ENCODE measurements around the gene JAKMIP2. TPM values are rescaled to one million over a fixed set of nuclear protein-coding genes. Genes with fewer than 3 reads are reported as not detected.

The JAKMIP2 gene
- total and polyA plus RNA-seq, 8 donors, result 0.73 to 11.7 (median 8.1) TPM

GRCh38 chr5:147753765-147754164, 28.8 kb downstream of the JAKMIP2 start:
- H3K9me3 ChIP-seq, result no peaks in the 10 kb centered on the region
- H3K36me3 ChIP-seq, result no peaks in the 10 kb centered on the region
- H3K4me1 ChIP-seq, result no peaks in the 10 kb centered on the region
- TF ChIP-seq, protein P1, sequence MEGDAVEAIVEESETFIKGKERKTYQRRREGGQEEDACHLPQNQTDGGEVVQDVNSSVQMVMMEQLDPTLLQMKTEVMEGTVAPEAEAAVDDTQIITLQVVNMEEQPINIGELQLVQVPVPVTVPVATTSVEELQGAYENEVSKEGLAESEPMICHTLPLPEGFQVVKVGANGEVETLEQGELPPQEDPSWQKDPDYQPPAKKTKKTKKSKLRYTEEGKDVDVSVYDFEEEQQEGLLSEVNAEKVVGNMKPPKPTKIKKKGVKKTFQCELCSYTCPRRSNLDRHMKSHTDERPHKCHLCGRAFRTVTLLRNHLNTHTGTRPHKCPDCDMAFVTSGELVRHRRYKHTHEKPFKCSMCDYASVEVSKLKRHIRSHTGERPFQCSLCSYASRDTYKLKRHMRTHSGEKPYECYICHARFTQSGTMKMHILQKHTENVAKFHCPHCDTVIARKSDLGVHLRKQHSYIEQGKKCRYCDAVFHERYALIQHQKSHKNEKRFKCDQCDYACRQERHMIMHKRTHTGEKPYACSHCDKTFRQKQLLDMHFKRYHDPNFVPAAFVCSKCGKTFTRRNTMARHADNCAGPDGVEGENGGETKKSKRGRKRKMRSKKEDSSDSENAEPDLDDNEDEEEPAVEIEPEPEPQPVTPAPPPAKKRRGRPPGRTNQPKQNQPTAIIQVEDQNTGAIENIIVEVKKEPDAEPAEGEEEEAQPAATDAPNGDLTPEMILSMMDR (IDR thresholded peaks at IDR 0.05), result no peak
- H3K27ac ChIP-seq, result no peak overlapping the region
- DNase-seq (no peak), ATAC-seq (no peak)
- H3K4me3 ChIP-seq, result no peak overlapping the region
- no peaks in the 10 kb centered on the region for H3K27me3 ChIP-seq
- intact Hi-C loops (cut with DNase I), result no loop called here

DNA sequence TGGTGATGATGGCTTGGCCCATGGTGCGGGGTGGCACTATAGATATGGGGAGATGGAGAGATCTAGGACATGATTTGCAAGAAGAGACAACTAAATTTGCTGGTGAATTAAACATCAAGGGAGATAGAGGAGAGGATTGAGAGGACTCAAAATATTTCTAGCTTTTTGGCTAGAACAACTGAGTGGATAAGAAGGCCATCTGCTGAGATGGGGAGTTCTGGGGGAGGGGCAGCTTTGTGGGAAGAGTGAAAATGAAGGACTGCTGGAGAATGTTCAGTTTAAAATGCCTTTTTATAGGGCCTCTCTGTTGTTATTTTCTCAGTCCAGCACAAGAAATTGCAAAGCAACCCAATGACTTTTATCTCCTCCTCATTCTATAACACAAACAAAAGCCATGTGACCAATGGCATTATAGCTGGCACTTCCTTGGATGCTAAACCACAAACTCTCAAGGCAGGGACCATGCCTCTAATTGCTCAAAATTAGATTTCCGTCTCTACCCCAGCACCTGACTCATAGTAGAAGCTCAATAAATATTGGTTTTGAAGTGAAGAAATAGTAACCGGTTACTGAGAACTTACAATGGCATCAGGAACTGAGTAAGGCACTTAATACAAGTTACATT, 29.8 kb downstream of the JAKMIP2 start:
- intact Hi-C loops (cut with DNase I), result no loop called here
- TF ChIP-seq, protein P1 (IDR thresholded peaks at IDR 0.05), result no peak

DNA sequence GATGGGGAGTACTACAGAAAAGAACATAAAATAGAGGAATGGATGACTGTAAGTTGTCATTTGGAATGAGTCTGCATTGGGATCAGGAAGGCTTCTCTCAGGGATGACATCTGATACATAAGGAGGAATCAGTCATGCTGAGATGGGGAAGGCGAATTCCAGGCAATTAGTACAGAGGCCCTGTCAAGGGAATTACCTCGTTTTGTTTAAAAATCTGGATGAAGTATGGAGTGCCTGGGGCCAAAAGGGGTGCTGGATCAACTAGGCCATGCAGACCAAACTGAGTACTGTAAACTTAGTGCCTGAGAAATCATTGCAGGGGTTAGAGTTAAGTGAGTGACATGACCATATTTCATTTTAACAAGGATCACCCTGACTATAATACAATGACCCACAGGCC, 30.5 kb downstream of the JAKMIP2 start:
- Histone ChIP-seq H3K4me3 (no peak overlapping the region), H3K27ac (no peak overlapping the region), H3K9me3 (no peaks in the 10 kb centered on the region), H3K27me3 (no peaks in the 10 kb centered on the region), H3K36me3 (no peaks in the 10 kb centered on the region), H3K4me1 (no peaks in the 10 kb centered on the region)
- TF ChIP-seq, protein P1 (IDR thresholded peaks at IDR 0.05), result no peak
- no peak for DNase-seq
- ATAC-seq, result no peak
- intact Hi-C loops (cut with DNase I), result no loop called here

More for the DNA sequence above, 29.8 kb downstream of the JAKMIP2 start:
- Histone ChIP-seq H3K27me3 (no peaks in the 10 kb centered on the region), H3K9me3 (no peaks in the 10 kb centered on the region), H3K27ac (no peak overlapping the region), H3K4me1 (no peaks in the 10 kb centered on the region), H3K4me3 (no peak overlapping the region), H3K36me3 (no peaks in the 10 kb centered on the region)
- ATAC-seq (no peak), DNase-seq (no peak)

GRCh38 chr5:147751156-147751830, 31.2 kb downstream of the JAKMIP2 start:
- ATAC-seq (no peak), DNase-seq (no peak)
- no peaks in the 10 kb centered on the region for H3K9me3 ChIP-seq
- no peak overlapping the region for H3K27ac ChIP-seq
- intact Hi-C loops (cut with DNase I), result no loop called here
- no peaks in the 10 kb centered on the region for H3K4me1 ChIP-seq
- H3K27me3 ChIP-seq, result no peaks in the 10 kb centered on the region
- TF ChIP-seq, protein P1 (IDR thresholded peaks at IDR 0.05), result no peak
- H3K4me3 ChIP-seq, result no peak overlapping the region
- H3K36me3 ChIP-seq, result no peaks in the 10 kb centered on the region

- H3K4me3 ChIP-seq, result no peak overlapping the region
- intact Hi-C loops (cut with DNase I), result no loop called here
- TF ChIP-seq, protein P1 (IDR thresholded peaks at IDR 0.05), result no peak
- no peaks in the 10 kb centered on the region for H3K27me3 ChIP-seq
- H3K9me3 ChIP-seq, result no peaks in the 10 kb centered on the region
- DNase-seq (no peak), ATAC-seq (no peak)
- no peak overlapping the region for H3K27ac ChIP-seq
- no peaks in the 10 kb centered on the region for H3K4me1 ChIP-seq
- H3K36me3 ChIP-seq, result no peaks in the 10 kb centered on the region
Observed at GRCh38 chr5:147750065-147750464, 32.5 kb downstream of the JAKMIP2 start.

All from left lung (tissue), 10 donors.